Gastrocnemius medialis (tissue), 4 donors: ENCODE measurements around the gene ARNT2. TPM values are rescaled to one million over a fixed set of nuclear protein-coding genes. Genes with fewer than 3 reads are reported as not detected.

Experiments
- ATAC-seq, 2 donors: fragments of 150-250 bp; one replicate each; pipeline ENCODE4 v1.9.1; 2016
- DNase-seq, 2 donors: peaks; one replicate each; pipeline ENCODE4 v3.0.0-alpha.2; 2019
- H3K27ac ChIP-seq, 4 donors: fragments of 200-600 bp; sonication (generic); 1 replicate in 1 of 4; 2 replicates in 3 of 4; pipeline ENCODE4 v1.5.1; 2016 to 2018; ENCODE audit warnings: mild to moderate bottlenecking in 2 of 4, moderate library complexity in 1 of 4
- H3K27me3 ChIP-seq, 3 donors: fragments of 200-600 bp; sonication (generic) in 2 of 3; 1 replicate in 1 of 3; 2 replicates in 2 of 3; pipeline versions ENCODE4 v1.5.1 to v1.6.0; 2016 to 2019; ENCODE audit warnings: mild to moderate bottlenecking in 1 of 3, moderate library complexity in 1 of 3
- H3K36me3 ChIP-seq, 2 donors: fragments of 200-600 bp; sonication (generic) in 1 of 2; one replicate each; pipeline ENCODE4 v1.5.1; 2017 to 2018
- H3K4me1 ChIP-seq, 2 donors: fragments of 200-600 bp; sonication (generic) in 1 of 2; one replicate each; pipeline ENCODE4 v1.5.1; 2016 to 2017; ENCODE audit warnings: mild to moderate bottlenecking in 2 of 2
- H3K4me3 ChIP-seq, 4 donors: fragments of 200-600 bp; sonication (generic) in 3 of 4; 1 replicate in 1 of 4; 2 replicates in 3 of 4; pipeline ENCODE4 v1.5.1; 2016 to 2019; ENCODE audit warnings: mild to moderate bottlenecking in 2 of 4
- H3K9me3 ChIP-seq, 3 donors: fragments of 200-600 bp; sonication (generic) in 2 of 3; 1 replicate in 1 of 3; 2 replicates in 2 of 3; pipeline ENCODE4 v1.5.1; 2016 to 2019
- CTCF ChIP-seq, 5 experiments: fragments of 450-650 bp in 3 of 5; fragments of 200-600 bp in 2 of 5; sonication (generic) in 2 of 5; IDR thresholded peaks in 4 of 5; conservative IDR thresholded peaks in 1 of 5; 1 replicate in 4 of 5; 2 replicates in 1 of 5; pipeline ENCODE4 v1.5.1; 2016 to 2019; ENCODE audit warnings: antibody characterized with exemption in 5 of 5, mild to moderate bottlenecking in 3 of 5, moderate library complexity in 3 of 5
- POLR2A ChIP-seq, 2 donors: fragments of 450-650 bp; IDR thresholded peaks; one replicate each; pipeline ENCODE4 v1.6.1; 2017; ENCODE audit warnings: antibody characterized with exemption in 2 of 2, mild to moderate bottlenecking in 2 of 2, moderate library complexity in 2 of 2
- in situ Hi-C, 4 donors: fragments of 200-750 bp; cut with MboI; loops; one replicate each; pipeline versions ENCODE4 v1.15.0 to v1.8.0; 2017; ENCODE audit warnings: low sequenced_read_pairs in 4 of 4
- intact Hi-C: fragments of 100-400 bp; cut with DNase I; formaldehyde crosslinking; loops from one replicate; pipeline ENCODE4 v1.15.1; 2023; ENCODE audit warnings: low total_unique reads
- total RNA-seq, 4 donors: library from RNA; depleted of rRNA; stranded (reverse); fragments of >200 nt; gene quantifications; one replicate each; pipeline versions ENCODE4 v1.1.0 to v1.2.3, GENCODE V29; 2016

Gene ARNT2
- total RNA-seq, 4 donors from 2014 or later = 4.1 to 23.5 (median 6.6) TPM

GRCh38 chr15:80419546-80419945 is 15.4 kb downstream of the ARNT2 start:
- Histone ChIP-seq H3K36me3 (no peaks in the 10 kb centered on the region), H3K27me3 (no peaks in the 10 kb centered on the region), H3K4me3 (no peak overlapping the region), H3K9me3 (no peaks in the 10 kb centered on the region), H3K4me1 (no peaks in the 10 kb centered on the region), H3K27ac (no peak overlapping the region)
- in situ Hi-C loops (no loop called here), intact Hi-C loops (no loop called here)
- no peak for ATAC-seq
- TF ChIP-seq POLR2A (IDR thresholded peaks at IDR 0.05) = no peak
- no peak for TF ChIP-seq CTCF (IDR thresholded peaks at IDR 0.05 in 4 of 5, conservative IDR thresholded peaks at IDR 0.05 in 1 of 5)
- DNase-seq = no peak

GRCh38 chr15:80420658-80421057 is 16.5 kb downstream of the ARNT2 start:
- intact Hi-C loops (no loop called here), in situ Hi-C loops (no loop called here)
- no peak for DNase-seq
- TF ChIP-seq CTCF (IDR thresholded peaks at IDR 0.05 in 4 of 5, conservative IDR thresholded peaks at IDR 0.05 in 1 of 5) = no peak
- no peak for TF ChIP-seq POLR2A (IDR thresholded peaks at IDR 0.05)
- no peak for ATAC-seq
- Histone ChIP-seq H3K4me1 (no peaks in the 10 kb centered on the region), H3K36me3 (no peaks in the 10 kb centered on the region), H3K27ac (no peak overlapping the region), H3K9me3 (no peaks in the 10 kb centered on the region), H3K4me3 (no peak overlapping the region), H3K27me3 (no peaks in the 10 kb centered on the region)

- Histone ChIP-seq H3K27ac (no peak overlapping the region), H3K9me3 (no peaks in the 10 kb centered on the region), H3K27me3 (no peaks in the 10 kb centered on the region), H3K4me1 (no peaks in the 10 kb centered on the region), H3K36me3 (no peaks in the 10 kb centered on the region), H3K4me3 (no peak overlapping the region)
- intact Hi-C loops (no loop called here), in situ Hi-C loops (no loop called here)
- TF ChIP-seq CTCF (IDR thresholded peaks at IDR 0.05 in 4 of 5, conservative IDR thresholded peaks at IDR 0.05 in 1 of 5) (no peak), POLR2A (IDR thresholded peaks at IDR 0.05) (no peak)
- DNase-seq = no peak
- no peak for ATAC-seq
Measured at GRCh38 chr15:80423215-80423614, 19.0 kb downstream of the ARNT2 start.

GRCh38 chr15:80424381-80424780 is 20.2 kb downstream of the ARNT2 start:
- Histone ChIP-seq H3K9me3 (no peaks in the 10 kb centered on the region), H3K27me3 (no peaks in the 10 kb centered on the region), H3K36me3 (no peaks in the 10 kb centered on the region), H3K27ac (no peak overlapping the region), H3K4me1 (no peaks in the 10 kb centered on the region), H3K4me3 (no peak overlapping the region)
- no peak for ATAC-seq
- no peak for DNase-seq
- intact Hi-C loops = no loop called here
- no peak for TF ChIP-seq CTCF (IDR thresholded peaks at IDR 0.05 in 4 of 5, conservative IDR thresholded peaks at IDR 0.05 in 1 of 5)
- no peak for TF ChIP-seq POLR2A (IDR thresholded peaks at IDR 0.05)
- in situ Hi-C loops = no loop called here

GRCh38 chr15:80426316-80426715 is 22.1 kb downstream of the ARNT2 start:
- Histone ChIP-seq H3K4me1 (no peaks in the 10 kb centered on the region), H3K9me3 (no peaks in the 10 kb centered on the region), H3K27ac (no peak overlapping the region), H3K27me3 (no peaks in the 10 kb centered on the region), H3K4me3 (no peak overlapping the region), H3K36me3 (no peaks in the 10 kb centered on the region)
- TF ChIP-seq CTCF (IDR thresholded peaks at IDR 0.05 in 4 of 5, conservative IDR thresholded peaks at IDR 0.05 in 1 of 5) (no peak), POLR2A (IDR thresholded peaks at IDR 0.05) (no peak)
- in situ Hi-C loops = no loop called here
- DNase-seq (no peak), ATAC-seq (no peak)
- intact Hi-C loops = no loop called here
